Trophoblast cell (in vitro differentiated cells and primary cell): ENCODE results near the gene DARS2.

ENCODE experiments used
- DNase-seq, 2 donors: peaks; one replicate each; pipeline ENCODE4 v3.0.0-alpha.2; 2016
- H2AFZ ChIP-seq: 2 replicates; pipeline ENCODE4 v1.6.1; 2013; ENCODE audit warnings: low read length, moderate library complexity, mild to moderate bottlenecking; ENCODE audit not compliant: insufficient read depth, poor library complexity
- H2AK5ac ChIP-seq: 2 replicates; pipeline ENCODE4 v1.6.1; 2013; ENCODE audit warnings: mild to moderate bottlenecking, low read length
- H2BK120ac ChIP-seq: 2 replicates; pipeline ENCODE4 v1.6.1; 2013; ENCODE audit warnings: low read length, mild to moderate bottlenecking, moderate library complexity; ENCODE audit not compliant: insufficient read depth, poor library complexity
- H2BK12ac ChIP-seq: 2 replicates; pipeline ENCODE4 v1.6.1; 2013; ENCODE audit warnings: mild to moderate bottlenecking, low read length, moderate library complexity
- H2BK5ac ChIP-seq: 2 replicates; pipeline ENCODE4 v1.6.1; 2013; ENCODE audit warnings: low read length, low read depth, moderate library complexity, mild to moderate bottlenecking; ENCODE audit not compliant: poor library complexity
- H3K14ac ChIP-seq: 2 replicates; pipeline ENCODE4 v1.6.1; 2013; ENCODE audit warnings: mild to moderate bottlenecking, low read length
- H3K18ac ChIP-seq: 2 replicates; pipeline ENCODE4 v1.6.1; 2013; ENCODE audit warnings: mild to moderate bottlenecking, low read length
- H3K23ac ChIP-seq: 2 replicates; pipeline ENCODE4 v1.6.1; 2013; ENCODE audit warnings: low read length
- H3K27ac ChIP-seq: 2 replicates; pipeline ENCODE4 v1.5.1; 2013; ENCODE audit warnings: low read depth, mild to moderate bottlenecking, inconsistent platforms, low read length, moderate library complexity
- H3K27me3 ChIP-seq: 2 replicates; pipeline ENCODE4 v1.6.1; 2013; ENCODE audit warnings: inconsistent platforms, mild to moderate bottlenecking, low read length, moderate library complexity; ENCODE audit not compliant: insufficient read depth
- H3K36me3 ChIP-seq, 2 experiments: 1 replicate in 1 of 2; 2 replicates in 1 of 2; pipeline ENCODE4 v1.6.1; 2013; ENCODE audit warnings: low read length in 2 of 2, mild to moderate bottlenecking in 2 of 2, moderate library complexity in 1 of 2; ENCODE audit not compliant: insufficient read depth in 2 of 2, control insufficient read depth in 1 of 2
- H3K4ac ChIP-seq: 2 replicates; pipeline ENCODE4 v1.6.1; 2013; ENCODE audit warnings: low read depth, mild to moderate bottlenecking, low read length, moderate library complexity
- H3K4me1 ChIP-seq, 2 experiments: 1 replicate in 1 of 2; 2 replicates in 1 of 2; pipeline ENCODE4 v1.6.1; 2013; ENCODE audit warnings: low read length in 2 of 2, mild to moderate bottlenecking in 2 of 2, moderate library complexity in 1 of 2; ENCODE audit not compliant: insufficient read depth in 2 of 2, control insufficient read depth in 1 of 2
- H3K4me2 ChIP-seq: 2 replicates; pipeline ENCODE4 v1.6.1; 2013; ENCODE audit warnings: inconsistent platforms, mild to moderate bottlenecking, low read length, moderate library complexity
- H3K4me3 ChIP-seq: 2 replicates; pipeline ENCODE4 v1.5.1; 2013; ENCODE audit warnings: mild to moderate bottlenecking, low read depth, low read length, inconsistent platforms
- H3K79me1 ChIP-seq: one replicate; pipeline ENCODE4 v1.6.1; 2013; ENCODE audit warnings: low read length
- H3K79me2 ChIP-seq: 2 replicates; pipeline ENCODE4 v1.6.1; 2013; ENCODE audit warnings: low read length, mild to moderate bottlenecking; ENCODE audit not compliant: control insufficient read depth, insufficient read depth, poor library complexity
- H3K9ac ChIP-seq: 2 replicates; pipeline ENCODE4 v1.6.1; 2013; ENCODE audit warnings: mild to moderate bottlenecking, low read length
- H3K9me3 ChIP-seq: 2 replicates; pipeline ENCODE4 v1.6.1; 2013; ENCODE audit warnings: low read depth, mild to moderate bottlenecking, control low read depth, inconsistent platforms, low read length; ENCODE audit not compliant: insufficient read depth
- H4K12ac ChIP-seq: 2 replicates; pipeline ENCODE4 v1.6.1; 2013; ENCODE audit warnings: low read depth, mild to moderate bottlenecking, low read length, moderate library complexity
- H4K8ac ChIP-seq: 2 replicates; pipeline ENCODE4 v1.6.1; 2013; ENCODE audit warnings: low read depth, mild to moderate bottlenecking, low read length, moderate library complexity
- H4K91ac ChIP-seq: one replicate; pipeline ENCODE4 v1.6.1; 2013; ENCODE audit warnings: low read depth, mild to moderate bottlenecking, low read length, moderate library complexity
- WGBS: extraction: QIAGEN DNeasy Blood & Tissue Kit; methylation state at CpG from one replicate; pipeline ENCODE4 v1.1.7; 2013; ENCODE audit warnings: missing lambda C conversion rate; ENCODE audit not compliant: insufficient read length, insufficient coverage; ENCODE audit errors: extremely low coverage; 5-methylcytosine and 5-hydroxymethylcytosine counted together

The DARS2 gene

GRCh38 chr1:173887627-173888026 lies 63.2 kb downstream of the DARS2 start:
- Histone ChIP-seq H3K4me1 (no peaks in the 10 kb centered on the region), H4K8ac (no peak overlapping the region)
- WGBS, result no CpG with 5 or more reads among the region's 2 CpGs

DNA sequence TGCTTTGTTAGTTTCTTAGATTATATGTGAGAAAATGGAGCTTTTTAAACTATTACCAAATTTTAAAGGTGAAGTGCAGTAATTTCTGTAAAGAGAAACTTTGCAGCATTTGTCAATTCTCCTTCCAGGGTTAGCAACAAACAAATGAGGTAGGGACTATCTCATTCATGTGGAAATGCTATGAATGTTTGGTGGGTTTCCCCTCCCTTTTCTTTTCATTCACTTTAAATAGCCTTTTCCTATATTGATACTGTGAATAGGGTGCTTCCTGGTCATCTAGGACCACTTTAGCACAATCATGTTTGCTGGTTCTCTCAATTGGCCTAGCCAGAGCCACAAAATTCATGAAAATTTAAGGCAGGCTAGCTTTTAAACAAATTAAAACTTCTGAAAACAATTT lies 64.3 kb downstream of the DARS2 start:
- Histone ChIP-seq H3K27ac (no peak overlapping the region), H3K9me3 (no peaks in the 10 kb centered on the region), H2BK5ac (no peak overlapping the region), H3K23ac (no peak overlapping the region), H2AFZ (no peak overlapping the region), H2AK5ac (no peak overlapping the region), H4K12ac (no peak overlapping the region), H3K79me1 (no peaks in the 10 kb centered on the region), H3K36me3 (peaks cover 7 to 8% of the 10 kb centered on the region in 2 experiments), H3K4me2 (no peak overlapping the region), H2BK12ac (no peak overlapping the region), H3K27me3 (no peaks in the 10 kb centered on the region), H3K4ac (no peak overlapping the region), H3K18ac (no peak overlapping the region), H4K91ac (no peak overlapping the region), H3K4me1 (no peaks in the 10 kb centered on the region), H3K9ac (no peak overlapping the region), H2BK120ac (no peak overlapping the region), H3K4me3 (no peak overlapping the region), H4K8ac (no peak overlapping the region), H3K79me2 (no peaks in the 10 kb centered on the region), H3K14ac (no peak overlapping the region)
- no peak for DNase-seq

More at GRCh38 chr1:173887627-173888026, 63.2 kb downstream of the DARS2 start:
- Histone ChIP-seq H3K27me3 (no peaks in the 10 kb centered on the region), H3K9ac (no peak overlapping the region), H3K27ac (no peak overlapping the region), H3K4me2 (no peak overlapping the region), H2BK5ac (no peak overlapping the region), H3K4me3 (no peak overlapping the region), H3K14ac (no peak overlapping the region), H4K91ac (no peak overlapping the region), H4K12ac (no peak overlapping the region), H3K18ac (no peak overlapping the region), H3K79me1 (no peaks in the 10 kb centered on the region), H2BK12ac (no peak overlapping the region), H3K36me3 (peaks cover 7 to 8% of the 10 kb centered on the region in 2 experiments), H2BK120ac (no peak overlapping the region), H2AFZ (no peak overlapping the region), H2AK5ac (no peak overlapping the region), H3K4ac (no peak overlapping the region), H3K23ac (no peak overlapping the region), H3K79me2 (no peaks in the 10 kb centered on the region), H3K9me3 (no peaks in the 10 kb centered on the region)
- peak in 1 of 2 donors; percentile 60 for DNase-seq

DNA sequence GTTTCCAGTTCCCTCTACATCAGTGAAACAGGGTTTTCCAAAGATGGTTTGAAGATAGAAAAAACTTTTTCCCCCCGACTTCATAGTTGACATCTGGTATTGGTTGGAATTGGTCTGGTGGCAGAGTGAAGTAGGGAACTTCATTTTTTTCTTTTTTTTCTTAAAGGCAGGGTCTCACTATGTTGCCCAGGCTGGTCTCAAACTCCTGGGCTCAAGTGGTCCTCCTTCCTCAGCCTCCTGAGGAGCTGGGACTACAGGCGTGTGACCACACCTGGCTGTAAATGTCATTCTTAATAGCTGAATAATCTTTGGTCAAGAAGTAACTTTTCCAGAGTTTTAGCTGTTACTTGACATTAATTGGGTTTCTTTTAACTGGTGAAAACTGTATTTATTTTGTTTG lies 65.4 kb downstream of the DARS2 start:
- Histone ChIP-seq H3K27ac (no peak overlapping the region), H2BK120ac (no peak overlapping the region), H3K23ac (no peak overlapping the region), H3K9ac (no peak overlapping the region), H3K4me1 (no peaks in the 10 kb centered on the region), H3K4me2 (no peak overlapping the region), H4K12ac (no peak overlapping the region), H3K14ac (no peak overlapping the region), H3K79me2 (no peaks in the 10 kb centered on the region), H3K18ac (no peak overlapping the region), H3K36me3 (peaks cover 7 to 8% of the 10 kb centered on the region in 2 experiments), H3K27me3 (no peaks in the 10 kb centered on the region), H3K4me3 (no peak overlapping the region), H3K79me1 (no peaks in the 10 kb centered on the region), H2AFZ (no peak overlapping the region), H3K9me3 (no peaks in the 10 kb centered on the region), H2BK5ac (no peak overlapping the region), H4K91ac (no peak overlapping the region), H2BK12ac (no peak overlapping the region), H2AK5ac (no peak overlapping the region), H3K4ac (no peak overlapping the region), H4K8ac (no peak overlapping the region)
- no peak for DNase-seq
- no CpG with 5 or more reads among the region's 2 CpGs for WGBS

DNA sequence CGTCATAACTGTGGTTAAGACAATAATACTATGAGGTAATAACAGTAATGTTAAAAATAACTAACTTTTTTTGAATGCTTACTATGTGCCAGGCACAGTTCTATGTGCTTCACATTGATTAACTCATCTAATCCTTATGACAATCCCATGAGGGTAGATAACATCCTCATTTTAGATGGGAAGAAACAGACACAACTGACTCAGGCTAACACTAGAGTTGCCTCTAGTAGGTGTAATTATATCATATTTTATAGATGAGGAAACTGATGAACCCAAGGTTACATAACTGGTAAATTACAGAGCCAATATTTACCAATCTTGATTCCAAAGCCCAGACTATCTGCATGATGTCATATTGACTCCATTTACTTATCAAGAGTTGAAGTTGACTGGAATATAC lies 69.1 kb downstream of the DARS2 start:
- Histone ChIP-seq H3K9me3 (no peaks in the 10 kb centered on the region), H2AFZ (no peak overlapping the region), H3K4ac (no peak overlapping the region), H3K18ac (no peak overlapping the region), H2BK120ac (no peak overlapping the region), H4K12ac (no peak overlapping the region), H3K79me2 (no peaks in the 10 kb centered on the region), H3K36me3 (no peaks in the 10 kb centered on the region), H4K8ac (no peak overlapping the region), H3K14ac (no peak overlapping the region), H3K23ac (no peak overlapping the region), H3K79me1 (no peaks in the 10 kb centered on the region), H2BK12ac (no peak overlapping the region), H2BK5ac (no peak overlapping the region), H3K4me3 (no peak overlapping the region), H3K4me1 (no peaks in the 10 kb centered on the region), H2AK5ac (no peak overlapping the region), H3K27ac (no peak overlapping the region), H4K91ac (no peak overlapping the region), H3K9ac (no peak overlapping the region), H3K27me3 (no peaks in the 10 kb centered on the region), H3K4me2 (no peak overlapping the region)
- no CpG with 5 or more reads among the region's 1 CpG for WGBS
- DNase-seq, result no peak
